GM06990 (cell line): ENCODE measurements around the gene VAPB.

Source experiments
- DNase-seq: peaks from one replicate; pipeline ENCODE4 v3.0.0-alpha.2; 2011; ENCODE audit not compliant: insufficient read length; ENCODE audit errors: extremely low read depth
- H3K27me3 ChIP-seq: replicated peaks from 2 replicates; pipeline ENCODE4 v1.6.0; 2011; ENCODE audit warnings: low read length; ENCODE audit not compliant: control insufficient read depth, insufficient read depth
- H3K36me3 ChIP-seq: 2 replicates; pipeline ENCODE4 v1.5.1; 2011; ENCODE audit warnings: low read length; ENCODE audit not compliant: control insufficient read depth, insufficient read depth
- H3K4me3 ChIP-seq: replicated peaks from 2 replicates; pipeline ENCODE4 v1.5.1; 2011; ENCODE audit warnings: low read depth, mild to moderate bottlenecking, control low read depth, low read length
- CTCF ChIP-seq: IDR thresholded peaks from 2 replicates; pipeline ENCODE4 v1.5.1; 2011; ENCODE audit warnings: low read length, control low read depth, mild to moderate bottlenecking, inconsistent platforms; ENCODE audit not compliant: insufficient read depth, poor library complexity, severe bottlenecking

The VAPB gene

GRCh38 chr20:58403272-58403671 lies 14.2 kb downstream of the VAPB start:
- Histone ChIP-seq H3K4me3 (no peak overlapping the region), H3K27me3 (no peaks in the 10 kb centered on the region), H3K36me3 (no peaks in the 10 kb centered on the region; the same call in 1 of the 2 replicates)
- no peak for DNase-seq
- no peak for TF ChIP-seq CTCF

GRCh38 chr20:58405504-58406291 lies 16.7 kb downstream of the VAPB start:
- Histone ChIP-seq H3K27me3 (no peaks in the 10 kb centered on the region), H3K36me3 (no peaks in the 10 kb centered on the region; the same call in 1 of the 2 replicates), H3K4me3 (no peak overlapping the region)
- no peak for TF ChIP-seq CTCF
- no peak for DNase-seq

GRCh38 chr20:58406422-58407001 lies 17.5 kb downstream of the VAPB start:
- TF ChIP-seq CTCF: no peak

GRCh38 chr20:58407201-58407873 lies 18.3 kb downstream of the VAPB start:
- no peak overlapping the region for H3K4me3 ChIP-seq
- DNase-seq: no peak
- no peaks in the 10 kb centered on the region for H3K36me3 ChIP-seq
- no peak for TF ChIP-seq CTCF
- no peaks in the 10 kb centered on the region for H3K27me3 ChIP-seq

More at GRCh38 chr20:58406422-58407001, 17.5 kb downstream of the VAPB start:
- H3K27me3 ChIP-seq: no peaks in the 10 kb centered on the region
- H3K36me3 ChIP-seq: no peaks in the 10 kb centered on the region; the same call in 1 of the 2 replicates
- H3K4me3 ChIP-seq: no peak overlapping the region
- DNase-seq: no peak

GRCh38 chr20:58407966-58408557 lies 19.0 kb downstream of the VAPB start:
- H3K27me3 ChIP-seq: no peaks in the 10 kb centered on the region
- TF ChIP-seq CTCF: no peak
- peak; percentile 15 for DNase-seq
- H3K36me3 ChIP-seq: no peaks in the 10 kb centered on the region
- H3K4me3 ChIP-seq: no peak overlapping the region
